NCI-H2196 treated with DMSO at 0.1 percent for 48 hours (cell line): ENCODE results near the gene KRT78.
"Not testable (repeated sequence)": the region's sequence is repeated elsewhere in the genome, so short reads cannot be mapped to it uniquely, and the experiment has no call there.

Experiments
- DNase-seq: peaks from one replicate; lab custom pipeline; 2025; ENCODE audit not compliant: unreplicated experiment; lab: John Stamatoyannopoulos, UW

Gene KRT78, protein sequence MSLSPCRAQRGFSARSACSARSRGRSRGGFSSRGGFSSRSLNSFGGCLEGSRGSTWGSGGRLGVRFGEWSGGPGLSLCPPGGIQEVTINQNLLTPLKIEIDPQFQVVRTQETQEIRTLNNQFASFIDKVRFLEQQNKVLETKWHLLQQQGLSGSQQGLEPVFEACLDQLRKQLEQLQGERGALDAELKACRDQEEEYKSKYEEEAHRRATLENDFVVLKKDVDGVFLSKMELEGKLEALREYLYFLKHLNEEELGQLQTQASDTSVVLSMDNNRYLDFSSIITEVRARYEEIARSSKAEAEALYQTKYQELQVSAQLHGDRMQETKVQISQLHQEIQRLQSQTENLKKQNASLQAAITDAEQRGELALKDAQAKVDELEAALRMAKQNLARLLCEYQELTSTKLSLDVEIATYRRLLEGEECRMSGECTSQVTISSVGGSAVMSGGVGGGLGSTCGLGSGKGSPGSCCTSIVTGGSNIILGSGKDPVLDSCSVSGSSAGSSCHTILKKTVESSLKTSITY

DNA sequence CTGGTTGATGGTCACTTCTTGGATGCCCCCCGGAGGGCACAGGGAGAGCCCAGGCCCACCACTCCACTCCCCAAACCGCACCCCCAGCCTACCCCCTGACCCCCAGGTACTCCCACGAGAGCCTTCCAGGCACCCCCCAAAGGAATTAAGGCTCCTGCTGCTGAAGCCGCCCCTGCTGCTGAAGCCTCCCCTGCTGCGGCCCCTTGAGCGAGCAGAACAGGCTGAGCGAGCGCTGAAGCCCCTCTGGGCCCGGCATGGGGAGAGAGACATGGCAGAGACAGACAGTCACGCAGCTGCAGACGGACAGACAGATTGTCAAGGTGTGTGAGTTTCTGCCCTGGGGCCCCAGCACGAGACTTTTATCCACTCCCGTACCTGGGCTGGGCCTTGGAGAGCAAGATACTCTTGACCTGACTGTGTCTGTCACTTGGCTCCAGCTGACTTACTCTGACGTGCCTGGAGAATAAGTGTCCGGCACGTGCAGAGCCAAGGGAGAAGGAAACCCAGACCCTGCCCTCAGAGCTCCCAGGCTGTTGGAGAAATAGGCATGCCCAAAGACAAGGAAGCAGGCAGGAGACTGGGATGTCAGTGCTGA, at the start of gene KRT78:
KRT78 (minus strand) TSS at position 334 of the 595 bp plus-strand sequence; CDS start at position 270, 64 bp downstream.
- DNase-seq, result no peak

DNA sequence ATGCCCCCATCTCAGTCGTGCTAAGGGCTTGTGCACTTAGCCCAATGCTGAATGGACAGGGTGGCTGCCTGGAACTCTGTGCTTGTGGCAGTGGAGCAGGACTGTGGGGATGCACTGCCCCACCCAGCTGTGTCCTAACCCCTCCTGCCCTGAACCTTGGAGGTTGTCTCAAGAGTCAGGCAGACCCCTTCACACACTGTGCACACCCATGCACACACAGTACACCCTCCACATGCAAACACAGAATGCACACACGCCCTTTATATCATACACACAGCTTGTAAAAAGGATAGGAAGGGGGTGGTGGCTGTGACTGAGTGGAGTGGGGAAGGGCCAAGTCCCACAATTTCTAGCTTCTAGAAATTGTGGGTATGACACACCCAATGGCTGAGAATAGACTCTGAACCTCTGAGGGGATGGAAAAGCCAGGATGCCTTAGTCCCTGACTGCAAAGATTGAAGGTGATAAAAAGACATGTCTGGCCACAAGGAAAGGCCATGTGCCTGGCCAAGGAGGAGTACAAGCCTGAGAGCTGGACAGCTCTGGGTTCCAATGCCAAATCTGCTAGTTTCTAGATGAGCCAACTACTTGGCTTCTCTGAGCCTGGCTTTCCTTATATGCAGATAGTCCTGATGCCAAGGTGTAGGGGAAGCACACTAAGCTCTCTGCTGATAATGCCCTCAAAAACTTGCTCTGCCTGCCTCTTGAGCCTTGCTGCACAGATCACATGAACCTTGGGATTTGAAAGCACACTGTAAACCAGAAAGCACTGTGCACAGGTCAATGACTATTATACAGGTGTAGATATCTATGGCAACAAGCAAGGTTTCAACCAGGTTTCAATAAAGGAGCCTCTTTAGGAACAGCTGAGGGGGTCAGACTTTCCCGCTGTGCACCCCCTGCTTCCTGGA, 47.7 kb upstream of the KRT78 start:
- no peak for DNase-seq

GRCh38 chr12:52895726-52896189, 47.0 kb upstream of the KRT78 start:
- peak; percentile 69 for DNase-seq

DNA sequence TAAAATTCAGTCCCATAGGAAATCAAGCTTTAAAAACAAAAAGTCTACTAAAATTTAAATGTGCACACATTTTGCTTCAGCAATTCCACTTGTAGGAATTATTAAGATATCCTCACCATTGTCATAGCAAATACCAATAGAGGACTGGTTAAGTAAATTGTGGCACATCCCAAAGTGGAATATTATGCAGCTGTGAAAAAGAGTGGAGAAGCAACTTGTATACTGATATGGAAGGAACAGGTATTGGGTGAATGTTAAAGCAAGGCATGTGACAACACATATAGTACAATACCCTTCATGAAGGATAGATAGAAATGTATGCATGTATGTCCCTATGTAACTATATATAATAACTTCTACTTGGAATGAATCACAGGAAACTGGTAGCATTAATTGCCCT, 44.2 kb upstream of the KRT78 start:
- no peak for DNase-seq

- DNase-seq, result no peak
Measured at GRCh38 chr12:52892207-52892852, 43.5 kb upstream of the KRT78 start.

DNA sequence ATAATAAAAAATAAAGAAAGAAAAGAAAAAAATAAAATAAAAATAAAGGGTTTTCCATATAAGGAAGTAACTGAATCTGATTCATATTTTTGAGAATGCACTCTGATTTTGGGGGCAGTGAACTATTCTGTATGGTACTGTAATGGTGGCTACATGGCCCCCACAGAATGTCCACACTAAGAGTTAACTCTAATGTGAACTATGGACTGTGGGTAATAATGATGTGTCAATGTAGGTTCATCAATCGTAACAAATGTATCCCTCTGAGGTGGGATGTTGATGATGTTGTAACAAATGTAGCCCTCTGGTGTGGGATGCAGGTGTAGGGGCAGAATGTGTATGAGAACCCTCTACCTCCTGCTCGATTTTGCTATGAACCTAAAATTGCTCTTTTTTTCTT, 42.2 kb upstream of the KRT78 start:
- no peak for DNase-seq

- no peak for DNase-seq
Measured at GRCh38 chr12:52890417-52890816, 41.6 kb upstream of the KRT78 start.

DNA sequence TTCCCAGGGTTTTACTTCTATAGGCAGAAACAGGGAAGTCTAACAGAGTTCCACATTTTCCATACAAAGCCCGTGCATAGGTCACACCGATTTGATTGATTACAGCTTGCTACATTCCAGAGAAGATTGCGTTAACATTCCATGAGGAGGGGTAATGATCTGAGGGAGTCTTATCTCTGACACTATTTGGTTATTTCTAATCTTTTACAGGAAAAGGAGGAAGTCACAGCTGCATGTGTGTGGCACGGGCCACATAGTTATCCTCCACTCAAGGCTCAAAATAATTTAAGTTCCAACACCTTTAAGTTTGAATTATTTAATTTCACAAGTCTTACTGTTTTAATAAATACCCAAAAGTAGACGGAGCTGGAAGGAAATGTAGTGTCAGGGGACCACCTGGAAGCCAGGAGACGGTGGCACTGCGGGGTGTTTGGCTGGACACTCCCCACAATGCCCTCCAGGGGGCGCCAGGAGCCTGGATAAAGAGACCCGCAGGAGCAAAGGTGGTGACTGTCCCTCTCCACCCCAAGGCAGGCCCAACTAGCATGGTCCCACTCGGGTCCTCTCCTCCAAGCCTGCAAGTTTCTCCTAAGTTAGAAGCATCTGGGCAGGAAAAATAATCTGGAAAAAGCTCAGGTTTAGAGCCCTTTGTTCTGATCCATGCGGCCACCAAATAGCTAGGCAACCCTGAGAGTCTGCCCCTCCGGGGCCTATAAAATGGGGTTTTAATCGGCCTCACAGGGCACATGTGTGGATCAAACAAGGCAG, 35.9 kb upstream of the KRT78 start:
- DNase-seq, result peak; percentile 36

GRCh38 chr12:52880499-52880898, 31.7 kb upstream of the KRT78 start:
- not testable (repeated sequence) for DNase-seq

DNA sequence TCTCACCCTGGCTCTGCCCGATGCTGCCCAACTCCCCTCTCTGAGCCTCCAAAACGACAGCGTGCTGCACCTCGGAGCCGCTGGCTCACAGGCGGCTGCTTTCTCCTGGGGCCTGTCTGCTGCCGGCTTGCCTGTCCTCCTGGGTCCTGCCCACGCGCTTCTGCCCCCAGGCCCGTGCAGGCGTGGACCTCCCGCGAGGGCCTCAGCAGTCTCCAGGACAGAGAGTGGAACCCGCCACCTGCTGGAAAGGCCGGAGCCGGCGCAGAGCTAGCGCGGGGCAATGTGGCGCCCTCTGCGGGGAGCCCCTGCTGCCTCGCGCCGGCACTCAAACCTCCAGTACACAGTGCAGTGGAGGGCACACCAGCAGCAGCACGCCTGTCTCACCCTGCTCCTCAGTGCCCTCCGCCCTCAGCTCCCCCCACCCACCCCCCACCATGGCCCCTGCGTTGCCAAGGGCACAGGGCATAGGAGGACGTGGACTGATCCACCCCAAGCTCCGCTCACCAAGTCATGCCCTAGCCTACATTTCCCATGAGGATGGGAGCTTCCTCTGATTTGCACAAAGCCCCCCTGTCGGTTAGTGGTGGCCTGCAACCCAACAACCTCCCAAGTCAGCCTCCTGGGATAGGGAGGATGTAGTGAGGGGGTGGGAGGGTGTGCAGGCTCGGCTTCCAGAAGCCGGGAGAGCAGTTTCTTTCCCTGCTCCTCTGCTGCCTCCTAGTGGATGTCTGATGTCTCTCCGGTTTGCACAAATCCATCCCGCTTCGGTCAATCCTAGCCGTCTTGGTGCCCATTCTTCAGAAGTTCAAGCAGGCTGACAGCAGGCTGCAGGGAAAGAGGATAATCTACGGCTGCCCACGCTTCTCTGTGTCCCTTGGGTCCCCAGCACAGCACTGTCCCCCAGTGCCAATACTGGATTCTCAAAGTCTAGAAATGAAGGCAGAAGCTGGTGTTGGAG, 30.9 kb upstream of the KRT78 start:
- peak; percentile 73 for DNase-seq

- no peak for DNase-seq
Measured at GRCh38 chr12:52878507-52879393, 30.0 kb upstream of the KRT78 start.

DNA sequence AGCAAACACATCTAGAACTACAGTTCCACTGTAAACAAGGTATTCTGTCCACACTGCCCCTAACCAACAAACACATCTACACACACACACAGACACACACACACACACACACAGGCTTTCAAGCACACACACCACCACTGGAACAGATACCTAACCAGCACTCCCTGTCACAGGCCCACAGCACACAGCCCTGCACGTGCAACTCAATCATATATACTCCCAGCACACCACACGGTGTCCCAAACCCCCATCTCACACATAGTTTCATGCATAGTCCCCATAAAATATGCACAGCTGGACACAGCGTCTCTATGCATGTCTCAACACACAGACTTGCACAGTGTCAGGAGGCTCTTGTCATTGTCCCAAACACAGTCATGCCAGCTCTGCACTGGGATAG, 28.4 kb upstream of the KRT78 start:
- no peak for DNase-seq

DNA sequence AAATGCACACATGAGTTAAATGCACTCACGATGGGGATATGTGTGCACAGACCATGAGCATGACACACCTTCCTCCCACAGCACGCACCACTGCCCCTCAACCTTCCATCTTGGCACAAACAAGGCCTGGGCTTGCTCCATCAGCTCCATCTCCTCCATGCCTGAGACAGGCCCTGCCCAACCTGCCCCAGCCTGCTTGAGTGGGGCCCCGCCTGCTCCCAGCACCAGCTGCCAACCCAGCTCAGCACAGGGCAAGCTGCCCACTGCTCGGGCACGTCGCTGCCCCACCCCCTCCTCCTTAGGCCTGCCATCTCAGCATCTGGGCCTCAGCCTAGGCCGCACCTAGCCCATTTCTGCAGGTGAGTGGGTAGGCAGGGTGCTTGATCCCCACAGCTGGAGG, 27.6 kb upstream of the KRT78 start:
- DNase-seq, result no peak

DNA sequence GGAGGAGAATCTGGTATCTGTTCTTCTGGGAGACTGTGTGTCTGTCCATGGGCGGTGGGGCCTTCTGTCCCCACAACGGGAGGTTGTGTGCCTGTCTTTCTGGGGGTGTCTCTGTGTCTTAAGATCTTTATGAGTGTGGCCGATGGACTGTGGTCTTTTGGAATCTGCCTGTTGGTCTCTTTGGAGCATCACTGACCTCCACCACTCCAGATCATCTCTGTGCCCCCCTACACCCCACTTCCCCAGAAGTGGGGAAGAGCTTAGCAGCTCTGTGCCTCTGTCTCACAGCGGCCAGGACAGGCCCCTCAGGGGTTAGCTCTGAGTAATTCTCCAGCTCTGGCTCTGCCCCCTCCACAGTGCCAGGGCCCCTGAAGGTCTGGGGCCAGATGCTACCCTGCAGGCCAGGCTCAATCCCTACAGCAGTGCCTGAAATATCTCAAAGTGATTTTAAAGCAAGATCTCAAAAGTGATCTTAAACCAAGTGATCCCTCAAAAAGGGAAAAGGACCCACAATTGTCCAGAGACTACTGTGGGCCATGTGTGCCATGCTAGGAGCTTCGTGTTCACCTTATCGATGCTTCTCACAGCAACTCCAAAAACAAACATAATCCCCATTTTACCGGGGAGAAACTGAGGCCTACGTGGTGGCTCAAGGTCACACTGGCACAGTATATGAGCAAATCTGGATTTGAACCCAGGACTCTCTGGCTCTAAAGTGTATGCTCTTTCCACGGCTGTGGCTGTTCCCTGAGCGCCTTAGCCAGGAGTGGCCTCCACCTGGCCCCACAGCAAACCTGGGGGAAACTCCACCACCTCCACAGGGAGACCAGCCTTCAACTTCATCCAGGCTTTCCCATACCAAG, 26.0 kb upstream of the KRT78 start:
- no peak for DNase-seq

GRCh38 chr12:52873832-52874572, 25.2 kb upstream of the KRT78 start:
- DNase-seq, result no peak

GRCh38 chr12:52873513-52873831, 24.7 kb upstream of the KRT78 start:
- no peak for DNase-seq
